Prostate gland (tissue), 2 donors: ENCODE measurements around the gene COL13A1. TPM values are rescaled to one million over a fixed set of nuclear protein-coding genes. Genes with fewer than 3 reads are reported as not detected.

Experiments
- DNase-seq: peaks from one replicate; pipeline ENCODE4 v3.0.0-alpha.2; 2019; ENCODE audit warnings: low spot score
- H3K27ac ChIP-seq, 2 donors: fragments of 200-600 bp; sonication (generic); 2 replicates each; pipeline ENCODE4 v1.5.1; 2017 to 2019
- H3K27me3 ChIP-seq: fragments of 200-600 bp; sonication (generic); replicated peaks from 2 replicates; pipeline ENCODE4 v1.5.1; 2019; ENCODE audit not compliant: insufficient read depth
- H3K36me3 ChIP-seq, 2 donors: fragments of 200-600 bp; sonication (generic); 1 replicate in 1 of 2; 2 replicates in 1 of 2; pipeline versions ENCODE4 v1.5.1 to v1.8.1; 2017 to 2019
- H3K4me1 ChIP-seq: fragments of 200-600 bp; sonication (generic); replicated peaks from 2 replicates; pipeline ENCODE4 v1.5.1; 2019
- H3K4me3 ChIP-seq, 2 donors: fragments of 200-600 bp; sonication (generic); 2 replicates each; pipeline ENCODE4 v1.5.1; 2017 to 2019
- H3K9me3 ChIP-seq: fragments of 200-600 bp; sonication (generic); 2 replicates; pipeline ENCODE4 v1.5.1; 2017
- CTCF ChIP-seq, 4 experiments: fragments of 200-600 bp in 2 of 4; fragments of 450-650 bp in 2 of 4; sonication (generic) in 2 of 4; IDR thresholded peaks; 1 replicate in 3 of 4; 2 replicates in 1 of 4; pipeline ENCODE4 v1.5.1; 2016 to 2019; ENCODE audit warnings: antibody characterized with exemption in 4 of 4, mild to moderate bottlenecking in 2 of 4, moderate library complexity in 2 of 4
- POLR2A ChIP-seq: fragments of 450-650 bp; IDR thresholded peaks from one replicate; pipeline ENCODE4 v1.6.1; 2016; ENCODE audit warnings: antibody characterized with exemption, mild to moderate bottlenecking
- POLR2AphosphoS5 ChIP-seq: sonication (generic); formaldehyde crosslinking; IDR thresholded peaks from one replicate; pipeline ENCODE4 v1.6.1; 2017; ENCODE audit warnings: antibody characterized with exemption
- WGBS: methylation state at CpG from one replicate; pipeline ENCODE4 v1.1.5; 2018; 5-methylcytosine and 5-hydroxymethylcytosine counted together
- intact Hi-C: fragments of 100-400 bp; cut with DNase I; formaldehyde crosslinking; loops from one replicate; pipeline ENCODE4 v1.14.2; 2022
- total RNA-seq, 2 donors: library from RNA; depleted of rRNA; stranded (reverse); fragments of >200 nt; gene quantifications; one replicate each; pipeline ENCODE4 v1.1.0, GENCODE V29; 2016

Gene COL13A1
- total RNA-seq, 2 donors from 2014 or later = 2.1 to 3.0 TPM

- Histone ChIP-seq H3K9me3 (no peaks in the 10 kb centered on the region), H3K27me3 (no peaks in the 10 kb centered on the region), H3K4me3 (no peak overlapping the region), H3K27ac (no peak overlapping the region), H3K4me1 (no peaks in the 10 kb centered on the region), H3K36me3 (no peaks in the 10 kb centered on the region)
- intact Hi-C loops = no loop called here
- no peak for DNase-seq
- no peak for TF ChIP-seq CTCF (IDR thresholded peaks at IDR 0.05)
- no peak for TF ChIP-seq POLR2AphosphoS5
- no peak for TF ChIP-seq POLR2A
- WGBS = 74% methylated on average over 4 of the region's 4 CpGs
Measured at GRCh38 chr10:69960606-69960987, 158.9 kb downstream of the COL13A1 start.

DNA sequence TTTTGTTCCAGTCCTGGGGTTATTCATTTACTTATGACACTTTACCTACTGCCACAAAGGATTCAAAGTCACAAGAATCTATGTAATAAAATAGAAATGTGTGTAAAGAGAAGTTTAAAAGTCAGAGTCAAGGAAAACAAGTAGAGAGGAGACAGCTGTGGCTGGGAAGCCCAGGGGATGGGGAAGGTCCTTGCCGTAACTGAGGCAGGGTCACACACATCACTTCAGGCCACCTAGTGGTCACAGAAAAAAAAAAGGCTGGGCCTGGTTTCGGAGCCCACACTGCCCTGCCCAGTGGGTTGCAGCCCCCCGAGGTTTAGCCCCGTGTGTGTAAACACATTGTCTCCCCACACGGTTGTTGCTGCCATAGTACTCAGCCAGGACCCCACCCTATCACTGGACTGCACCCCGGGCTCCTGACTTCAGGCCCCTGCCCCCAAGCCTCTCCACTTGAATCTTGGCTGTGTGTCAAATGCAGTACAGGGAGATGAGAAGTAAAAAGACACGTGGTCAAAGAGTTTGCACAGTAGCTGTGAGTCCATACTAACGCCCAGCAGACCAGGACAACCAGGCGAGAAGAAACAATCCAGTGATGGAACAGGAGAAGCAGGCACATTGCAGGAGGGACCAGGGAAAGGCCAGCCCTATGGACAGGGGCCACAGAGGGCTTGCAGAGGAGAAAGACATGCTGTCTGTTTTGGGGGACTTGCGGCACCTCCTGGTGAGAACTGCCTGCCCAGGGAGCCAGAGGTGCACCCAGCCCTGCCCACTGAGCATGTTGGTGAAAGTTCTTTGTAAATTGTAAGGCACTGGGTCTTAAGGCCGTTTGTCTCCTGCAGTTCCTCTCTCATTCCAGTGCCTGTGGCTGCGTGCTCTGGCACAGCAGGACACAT lies 159.5 kb downstream of the COL13A1 start:
- no peak for TF ChIP-seq POLR2A
- no peak for TF ChIP-seq CTCF (IDR thresholded peaks at IDR 0.05)
- no peak for TF ChIP-seq POLR2AphosphoS5
- H3K4me1 ChIP-seq = no peaks in the 10 kb centered on the region
- no peak overlapping the region for H3K4me3 ChIP-seq
- DNase-seq = no peak
- H3K27ac ChIP-seq = no peak overlapping the region
- H3K36me3 ChIP-seq = no peaks in the 10 kb centered on the region
- no peaks in the 10 kb centered on the region for H3K9me3 ChIP-seq
- WGBS = 48% methylated on average over 12 of the region's 12 CpGs
- no peaks in the 10 kb centered on the region for H3K27me3 ChIP-seq
- intact Hi-C loops = no loop called here

- intact Hi-C loops = no loop called here
- DNase-seq = no peak
- 84% methylated on average over 17 of the region's 17 CpGs for WGBS
- no peaks in the 10 kb centered on the region for H3K9me3 ChIP-seq
- H3K27ac ChIP-seq = no peak overlapping the region
- no peak for TF ChIP-seq POLR2AphosphoS5
- no peak for TF ChIP-seq CTCF (IDR thresholded peaks at IDR 0.05)
- TF ChIP-seq POLR2A = no peak
- no peaks in the 10 kb centered on the region for H3K4me1 ChIP-seq
- H3K27me3 ChIP-seq = no peaks in the 10 kb centered on the region
- H3K36me3 ChIP-seq = no peaks in the 10 kb centered on the region
- no peak overlapping the region for H3K4me3 ChIP-seq
Measured at GRCh38 chr10:69961881-69962745, 160.4 kb downstream of the COL13A1 start.

DNA sequence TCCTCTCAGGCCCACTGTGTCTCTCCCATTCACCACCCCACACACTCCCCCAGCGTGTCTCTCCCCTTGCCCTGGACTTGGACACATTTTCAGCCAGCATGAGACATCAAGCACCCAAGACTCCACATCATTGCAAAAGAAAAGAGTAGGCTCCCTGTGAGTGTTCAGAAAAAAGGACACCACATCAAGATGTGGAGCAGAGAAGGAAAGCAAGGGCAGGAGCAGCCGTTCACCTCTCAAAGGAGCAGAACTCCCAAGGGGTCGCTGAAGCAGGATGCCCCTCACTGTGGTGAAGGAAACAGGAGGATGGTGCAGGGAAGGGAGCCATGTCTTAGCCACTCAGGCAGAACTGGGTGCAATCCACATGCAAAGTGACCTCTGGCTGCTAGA lies 161.0 kb downstream of the COL13A1 start:
- DNase-seq = no peak
- H3K36me3 ChIP-seq = no peaks in the 10 kb centered on the region
- intact Hi-C loops = no loop called here
- TF ChIP-seq POLR2A (no peak), POLR2AphosphoS5 (no peak), CTCF (IDR thresholded peaks at IDR 0.05) (no peak)
- H3K4me1 ChIP-seq = no peaks in the 10 kb centered on the region
- H3K9me3 ChIP-seq = no peaks in the 10 kb centered on the region
- no peaks in the 10 kb centered on the region for H3K27me3 ChIP-seq
- no peak overlapping the region for H3K4me3 ChIP-seq
- H3K27ac ChIP-seq = no peak overlapping the region
- 82% methylated on average over 3 of the region's 3 CpGs for WGBS
